Adrenal gland (tissue), 12 donors: Measurements from ENCODE around the gene TK2. TPM values are rescaled to one million over a fixed set of nuclear protein-coding genes. Genes with fewer than 3 reads are reported as not detected.

ENCODE experiments used
- DNase-seq, 7 donors: peaks; one replicate each; pipeline ENCODE4 v3.0.0-alpha.2; 2019 to 2020
- H3K27ac ChIP-seq, 5 donors: fragments of 200-600 bp; sonication (generic) in 4 of 5; 1 replicate in 3 of 5; 2 replicates in 2 of 5; pipeline versions ENCODE4 v1.5.1 to v1.8.0; 2016 to 2020; ENCODE audit warnings: mild to moderate bottlenecking in 1 of 5
- H3K27me3 ChIP-seq: fragments of 200-600 bp; 2 replicates; pipeline ENCODE4 v1.8.0; 2021
- H3K36me3 ChIP-seq, 2 donors: fragments of 200-600 bp; replicated peaks in 1 of 2; 1 replicate in 1 of 2; 2 replicates in 1 of 2; pipeline versions ENCODE4 v1.5.1 to v1.8.0; 2018 to 2022
- H3K4me1 ChIP-seq, 2 donors: fragments of 200-600 bp; replicated peaks in 1 of 2; 1 replicate in 1 of 2; 2 replicates in 1 of 2; pipeline versions ENCODE4 v1.5.1 to v1.8.0; 2018 to 2021
- H3K4me3 ChIP-seq, 4 donors: fragments of 200-600 bp; sonication (generic) in 3 of 4; one replicate each; pipeline ENCODE4 v1.5.1; 2016 to 2018
- H3K9me3 ChIP-seq, 3 donors: fragments of 200-600 bp; sonication (generic) in 1 of 3; replicated peaks in 1 of 3; 1 replicate in 2 of 3; 2 replicates in 1 of 3; pipeline versions ENCODE4 v1.5.1 to v1.8.0; 2016 to 2021
- POLR2A ChIP-seq, 2 donors: fragments of 450-650 bp; IDR thresholded peaks; one replicate each; pipeline ENCODE4 v1.6.1; 2017; ENCODE audit warnings: antibody characterized with exemption in 2 of 2, mild to moderate bottlenecking in 2 of 2, moderate library complexity in 1 of 2
- WGBS, 4 donors: extraction: QIAGEN DNeasy Blood & Tissue Kit in 2 of 4; methylation state at CpG; one replicate each; pipeline versions ENCODE4 v1.1.5 to v1.1.7; 2013 to 2017; 5-methylcytosine and 5-hydroxymethylcytosine counted together
- intact Hi-C, 2 donors: fragments of 100-400 bp; cut with DNase I; formaldehyde crosslinking; loops; one replicate each; pipeline versions ENCODE4 v1.14.1 to v1.15.0; 2022 to 2023
- polyA plus RNA-seq, 3 donors: library from polyadenylated mRNA; stranded (reverse); fragments of 200-250 nt in 2 of 3; fragments of 350-450 nt in 1 of 3; fragmentation: Illumina TruSeq in 1 of 3; extraction: RNeasy Lipid Tissue Mini Kit (QIAGEN cat#74804) in 1 of 3; gene quantifications; one replicate each; pipeline ENCODE4 v1.2.3, GENCODE V29; 2013 to 2014
- total RNA-seq, 9 donors: library from RNA; depleted of rRNA in 4 of 9; stranded (reverse); fragments of >200 nt in 4 of 9; fragments of 120-200 nt in 1 of 9; fragmentation: NEBNext Ultra II Directional in 1 of 9; extraction: Animal tissue kit (Norgen Biotek cat#: 25700) in 1 of 9; gene quantifications; one replicate each; pipeline versions ENCODE4 v1.1.0 to v1.2.4, GENCODE V29; 2013 to 2023
- TF ChIP-seq, protein P1 (sequence below), 6 experiments: fragments of 450-650 bp in 4 of 6; fragments of 200-600 bp in 2 of 6; sonication (generic) in 1 of 6; IDR thresholded peaks; 1 replicate in 5 of 6; 2 replicates in 1 of 6; pipeline versions ENCODE4 v1.5.1 to v1.8.0; 2016 to 2021; ENCODE audit warnings: antibody characterized with exemption in 6 of 6, mild to moderate bottlenecking in 2 of 6, moderate library complexity in 1 of 6
- donor health status: healthy with polysubstance abuse.
- donor health status: Bipolar disorder and iron deficiency.
- donor health status: DM: yes; HTN: yes; CAD: no.
- donor health status: DM: no; HTN: no; CAD: no.
- donor health status: DM: no; HTN: no; CAD: no.
- donor health status: DM: yes; HTN: yes; CAD: no.

The TK2 gene
- total and polyA plus RNA-seq, 12 donors, result 24.9 to 78.9 (median 59.3) TPM

DNA sequence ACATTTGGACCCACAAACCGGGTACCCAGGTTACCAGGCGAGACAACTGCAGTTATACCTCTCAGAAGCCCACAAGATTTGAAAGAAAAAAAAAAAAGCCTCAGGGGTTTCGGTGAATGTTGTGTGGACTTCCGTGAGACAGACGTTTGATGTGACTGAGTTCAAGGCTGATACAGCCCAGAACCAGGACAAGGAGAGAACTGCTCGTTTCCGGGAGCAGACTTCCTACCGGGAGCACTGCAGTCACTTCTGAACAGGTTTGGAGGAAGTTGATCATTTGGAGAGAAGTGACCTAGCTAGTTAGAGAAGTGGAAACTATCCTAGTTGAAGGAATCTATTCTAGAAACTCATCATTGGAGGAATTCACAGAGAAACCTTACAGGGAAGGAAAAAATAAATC is 3.3 kb upstream of the TK2 start:
- Histone ChIP-seq H3K4me3 (peak overlapping the region in 2 of 4 donors; percentile 67 to 75), H3K9me3 (no peaks in the 10 kb centered on the region), H3K27me3 (no peaks in the 10 kb centered on the region), H3K36me3 (peaks cover 0 to 8% of the 10 kb centered on the region in 2 donors), H3K4me1 (peaks cover 25 to 48% of the 10 kb centered on the region in 2 donors), H3K27ac (no peak overlapping the region)
- intact Hi-C loops, result loop anchor here in 1 of 2 donors (5.0 kb wide), 1 partner anchor 49 kb away; the partner anchor contains the start of gene CMTM3
- 12 to 27% (median 18%) methylated on average over 8 of the region's 8 CpGs for WGBS, 4 donors
- peak in 3 of 7 donors; percentile 23 to 35 (median 29) for DNase-seq
- no peak for TF ChIP-seq POLR2A (IDR thresholded peaks at IDR 0.05)
- TF ChIP-seq, protein P1, sequence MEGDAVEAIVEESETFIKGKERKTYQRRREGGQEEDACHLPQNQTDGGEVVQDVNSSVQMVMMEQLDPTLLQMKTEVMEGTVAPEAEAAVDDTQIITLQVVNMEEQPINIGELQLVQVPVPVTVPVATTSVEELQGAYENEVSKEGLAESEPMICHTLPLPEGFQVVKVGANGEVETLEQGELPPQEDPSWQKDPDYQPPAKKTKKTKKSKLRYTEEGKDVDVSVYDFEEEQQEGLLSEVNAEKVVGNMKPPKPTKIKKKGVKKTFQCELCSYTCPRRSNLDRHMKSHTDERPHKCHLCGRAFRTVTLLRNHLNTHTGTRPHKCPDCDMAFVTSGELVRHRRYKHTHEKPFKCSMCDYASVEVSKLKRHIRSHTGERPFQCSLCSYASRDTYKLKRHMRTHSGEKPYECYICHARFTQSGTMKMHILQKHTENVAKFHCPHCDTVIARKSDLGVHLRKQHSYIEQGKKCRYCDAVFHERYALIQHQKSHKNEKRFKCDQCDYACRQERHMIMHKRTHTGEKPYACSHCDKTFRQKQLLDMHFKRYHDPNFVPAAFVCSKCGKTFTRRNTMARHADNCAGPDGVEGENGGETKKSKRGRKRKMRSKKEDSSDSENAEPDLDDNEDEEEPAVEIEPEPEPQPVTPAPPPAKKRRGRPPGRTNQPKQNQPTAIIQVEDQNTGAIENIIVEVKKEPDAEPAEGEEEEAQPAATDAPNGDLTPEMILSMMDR (IDR thresholded peaks at IDR 0.05), result no peak

DNA sequence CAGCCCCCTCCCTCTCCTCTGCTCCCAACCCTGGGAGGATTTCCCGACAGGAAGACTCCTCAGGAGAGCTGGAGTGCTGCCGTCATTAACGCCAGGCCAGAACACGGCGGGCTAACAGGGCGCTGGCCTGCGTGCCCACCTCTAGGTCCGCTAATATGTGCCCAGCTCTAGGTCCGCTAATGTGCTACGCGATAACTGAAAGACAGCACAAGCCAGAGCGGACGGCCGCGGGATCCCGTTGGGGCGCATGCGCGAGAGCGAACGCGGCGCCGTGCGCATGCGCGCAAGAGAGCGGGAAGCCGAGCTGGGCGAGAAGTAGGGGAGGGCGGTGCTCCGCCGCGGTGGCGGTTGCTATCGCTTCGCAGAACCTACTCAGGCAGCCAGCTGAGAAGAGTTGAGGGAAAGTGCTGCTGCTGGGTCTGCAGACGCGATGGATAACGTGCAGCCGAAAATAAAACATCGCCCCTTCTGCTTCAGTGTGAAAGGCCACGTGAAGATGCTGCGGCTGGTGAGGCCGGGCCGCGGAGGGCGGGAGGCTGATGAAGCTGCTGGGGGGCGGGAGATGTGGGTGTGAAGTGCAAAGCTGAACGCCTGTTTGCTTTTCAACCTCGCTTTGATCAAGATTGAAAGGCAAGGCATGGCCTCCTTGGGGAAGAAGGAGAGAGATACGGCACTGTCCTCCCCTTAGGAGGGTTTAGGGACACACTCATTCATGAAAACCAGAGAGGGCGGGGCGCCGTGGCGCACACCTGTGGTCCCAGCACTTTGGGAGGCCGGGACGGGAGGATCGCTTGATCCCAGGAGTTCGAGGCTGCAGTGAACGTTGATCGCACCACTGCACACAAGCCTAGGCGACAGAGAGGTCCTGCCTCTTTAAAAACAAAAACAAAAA is 2.6 kb upstream of the TK2 start, which contains the start of gene CKLF:
CKLF (plus strand) TSS at position 291 of the 892 bp plus-strand sequence; CDS start at position 431, 140 bp downstream.
- TF ChIP-seq, protein P1 (IDR thresholded peaks at IDR 0.05), result no peak
- TF ChIP-seq POLR2A (IDR thresholded peaks at IDR 0.05), result peak; percentile 61 to 86
- 6 to 21% (median 13%) methylated on average over 17 to 63 of the region's 63 CpGs for WGBS, 4 donors
- Histone ChIP-seq H3K27me3 (no peaks in the 10 kb centered on the region), H3K27ac (peak within 1 kb of the TSS; percentile 65 to 96 (median 91)), H3K9me3 (no peaks in the 10 kb centered on the region), H3K36me3 (peaks cover 0 to 4% of the 10 kb centered on the region in 2 donors), H3K4me3 (peak within 1 kb of the TSS; percentile 34 to 83 (median 71)), H3K4me1 (peaks cover 25 to 51% of the 10 kb centered on the region in 2 donors)
- peak; percentile 86 to 95 (median 89) for DNase-seq
- intact Hi-C loops, result loop anchor here in 1 of 2 donors (5.0 kb wide), 1 partner anchor 50 kb away; the partner anchor contains the start of gene CMTM3

DNA sequence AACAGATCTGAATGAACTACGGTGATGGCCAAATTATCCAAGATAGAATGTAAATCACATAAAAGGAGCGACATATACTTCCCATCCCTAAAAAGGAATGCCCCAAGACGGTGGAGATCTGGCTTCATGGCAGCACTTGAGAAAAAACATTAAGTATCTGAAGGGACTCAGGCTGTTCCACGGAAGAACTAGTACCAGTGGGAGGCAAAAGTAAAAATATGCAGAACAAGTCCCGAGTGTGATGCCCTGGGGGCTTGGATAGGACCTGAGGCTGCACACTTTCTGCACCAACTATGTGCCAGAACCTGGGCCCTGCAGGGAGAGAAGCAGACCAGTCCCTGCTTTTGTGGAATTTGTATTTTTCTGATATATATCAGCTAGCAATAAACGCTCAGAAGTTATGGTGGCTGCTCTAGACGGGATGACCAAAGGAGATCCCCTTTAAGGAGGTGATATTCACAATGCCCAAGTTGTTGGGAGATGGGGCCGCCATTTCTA is 1.9 kb upstream of the TK2 start:
- no peak for TF ChIP-seq POLR2A (IDR thresholded peaks at IDR 0.05)
- TF ChIP-seq, protein P1 (IDR thresholded peaks at IDR 0.05), result no peak
- no peak for DNase-seq
- Histone ChIP-seq H3K36me3 (no peaks in the 10 kb centered on the region), H3K4me3 (peak overlapping the region; percentile 9 to 83 (median 71)), H3K27ac (peak overlapping the region; percentile 65 to 96 (median 91)), H3K4me1 (peaks cover 25 to 51% of the 10 kb centered on the region in 2 donors), H3K9me3 (no peaks in the 10 kb centered on the region), H3K27me3 (no peaks in the 10 kb centered on the region)
- 35 to 45% (median 43%) methylated on average over 7 to 8 of the region's 8 CpGs for WGBS, 4 donors
- intact Hi-C loops, result loop anchor here in 1 of 2 donors (5.0 kb wide), 1 partner anchor 50 kb away; the partner anchor contains the start of gene CMTM3

DNA sequence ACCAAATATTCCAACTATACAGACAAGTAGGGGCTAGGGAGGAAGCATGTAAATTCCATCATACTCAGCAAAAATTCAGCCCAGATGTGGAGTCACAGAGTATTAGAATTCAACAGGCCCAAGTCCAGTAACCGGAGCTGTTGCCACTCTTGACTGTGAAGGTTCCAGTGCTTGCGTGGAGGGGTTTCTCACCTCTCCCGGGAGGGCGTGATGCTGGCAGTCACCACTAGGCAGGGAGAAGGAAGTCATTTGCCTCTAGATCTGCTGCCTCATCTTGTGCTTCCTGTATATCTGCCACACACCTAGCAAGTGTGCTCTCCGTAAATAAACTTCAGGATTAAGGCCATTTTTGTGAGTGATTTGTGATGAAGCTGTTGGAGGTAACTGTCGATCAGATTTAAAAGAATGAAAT is 1.4 kb upstream of the TK2 start:
- intact Hi-C loops, result loop anchor here in 1 of 2 donors (5.0 kb wide), 1 partner anchor 51 kb away; the partner anchor contains the start of gene CMTM3
- Histone ChIP-seq H3K4me1 (peaks cover 25 to 51% of the 10 kb centered on the region in 2 donors), H3K27ac (peak overlapping the region in 2 of 5 donors; percentile 94 to 96)

More for the DNA sequence above, 1.4 kb upstream of the TK2 start:
- 51 to 60% (median 55%) methylated on average over 6 of the region's 6 CpGs for WGBS, 4 donors
- no peaks in the 10 kb centered on the region for H3K9me3 ChIP-seq
- H3K27me3 ChIP-seq, result no peaks in the 10 kb centered on the region
- TF ChIP-seq, protein P1 (IDR thresholded peaks at IDR 0.05), result peak in 4 of 6 experiments; percentile 17 to 38 (median 28)
- TF ChIP-seq POLR2A (IDR thresholded peaks at IDR 0.05), result no peak
- DNase-seq, result peak in 3 of 7 donors; percentile 19 to 61 (median 27)
- no peak overlapping the region for H3K4me3 ChIP-seq
- no peaks in the 10 kb centered on the region for H3K36me3 ChIP-seq
